M059J (cell line): Measurements from ENCODE around the gene CLDN10. TPM values are rescaled to one million over a fixed set of nuclear protein-coding genes. Genes with fewer than 3 reads are reported as not detected.

Experiments
- total RNA-seq: library from RNA; depleted of rRNA; stranded (reverse); fragments of >200 nt; shearing (Covaris generic); gene quantifications from 2 replicates; pipeline ENCODE4 v1.2.3, GENCODE V29; 2014; rRNA removed

Gene CLDN10
- total RNA-seq, 1 experiment from 2014 or later: 0.39 TPM

Other genes with a start within 250 kb of the CLDN10 start
- 17.0 and 24.3 TPM in 2 replicates for gene DZIP1, start 92.0 kb downstream of the CLDN10 start, total RNA-seq
- 25.2 and 33.3 TPM in 2 replicates for gene DNAJC3, start 124.4 kb downstream of the CLDN10 start, total RNA-seq